Astrocyte of the hippocampus (primary cell): Measurements from ENCODE around the gene WBP1L.
"Not testable (repeated sequence)": the region's sequence is repeated elsewhere in the genome, so short reads cannot be mapped to it uniquely, and the experiment has no call there.

Experiments
- DNase-seq: peaks from one replicate; pipeline ENCODE4 v3.0.0; 2011; ENCODE audit warnings: low read depth, low spot score

Gene WBP1L

GRCh38 chr10:102758933-102759262 lies 15.2 kb downstream of the WBP1L start:
- not testable (repeated sequence) for DNase-seq

- DNase-seq = no peak
Observed at GRCh38 chr10:102759497-102760210, 15.9 kb downstream of the WBP1L start.

- no peak for DNase-seq
Observed at GRCh38 chr10:102761981-102762380, 18.2 kb downstream of the WBP1L start.

GRCh38 chr10:102762401-102763015 lies 18.8 kb downstream of the WBP1L start:
- no peak for DNase-seq

- DNase-seq = no peak
Observed at GRCh38 chr10:102763037-102763607, 19.4 kb downstream of the WBP1L start.

GRCh38 chr10:102764470-102765161 lies 20.9 kb downstream of the WBP1L start:
- no peak for DNase-seq

- no peak for DNase-seq
Observed at GRCh38 chr10:102765336-102765735, 21.6 kb downstream of the WBP1L start.

- no peak for DNase-seq
Observed at GRCh38 chr10:102767428-102768160, 23.8 kb downstream of the WBP1L start.

GRCh38 chr10:102769375-102770107 lies 25.8 kb downstream of the WBP1L start:
- DNase-seq = no peak

- no peak for DNase-seq
Observed at GRCh38 chr10:102770108-102770482, 26.3 kb downstream of the WBP1L start.

GRCh38 chr10:102770792-102771191 lies 27.0 kb downstream of the WBP1L start:
- DNase-seq = no peak

GRCh38 chr10:102773320-102773719 lies 29.6 kb downstream of the WBP1L start:
- DNase-seq = no peak

GRCh38 chr10:102773986-102774385 lies 30.2 kb downstream of the WBP1L start:
- peak; percentile 64 for DNase-seq

- DNase-seq = peak; percentile 38
Observed at GRCh38 chr10:102775201-102775934, 31.6 kb downstream of the WBP1L start.

GRCh38 chr10:102775935-102776669 lies 32.4 kb downstream of the WBP1L start:
- DNase-seq = peak; percentile 95

- DNase-seq = peak; percentile 99
Observed at GRCh38 chr10:102776779-102777456, 33.2 kb downstream of the WBP1L start.

GRCh38 chr10:102777711-102778453 lies 34.1 kb downstream of the WBP1L start:
- DNase-seq = no peak

- no peak for DNase-seq
Observed at GRCh38 chr10:102778781-102779180, 35.0 kb downstream of the WBP1L start.
